WTC11 (cell line): ENCODE data around the gene DHX58.

Experiments
- CBFB ChIP-seq: sonication (generic); formaldehyde crosslinking; IDR thresholded peaks from 2 replicates; pipeline ENCODE4 v1.8.1; 2022; ENCODE audit warnings: mild to moderate bottlenecking, low read depth, missing genetic modification reagents
- USF1 ChIP-seq: sonication (generic); formaldehyde crosslinking; IDR thresholded peaks from 2 replicates; pipeline ENCODE4 v1.8.0; 2022; ENCODE audit warnings: mild to moderate bottlenecking, missing genetic modification reagents
- TF ChIP-seq, protein P1 (sequence below): fragments of 200-600 bp; IDR thresholded peaks from 2 replicates; pipeline ENCODE4 v1.8.0; 2022; ENCODE audit warnings: antibody characterized with exemption
- TF ChIP-seq, protein P2 (sequence below): sonication (generic); formaldehyde crosslinking; IDR thresholded peaks from 2 replicates; pipeline ENCODE4 v1.8.0; 2022; ENCODE audit warnings: mild to moderate bottlenecking, missing genetic modification reagents
- TF ChIP-seq, protein P3 (sequence below): sonication (generic); formaldehyde crosslinking; IDR thresholded peaks from 2 replicates; pipeline ENCODE4 v1.8.1; 2022; ENCODE audit warnings: mild to moderate bottlenecking, moderate library complexity, missing genetic modification reagents

DNA sequence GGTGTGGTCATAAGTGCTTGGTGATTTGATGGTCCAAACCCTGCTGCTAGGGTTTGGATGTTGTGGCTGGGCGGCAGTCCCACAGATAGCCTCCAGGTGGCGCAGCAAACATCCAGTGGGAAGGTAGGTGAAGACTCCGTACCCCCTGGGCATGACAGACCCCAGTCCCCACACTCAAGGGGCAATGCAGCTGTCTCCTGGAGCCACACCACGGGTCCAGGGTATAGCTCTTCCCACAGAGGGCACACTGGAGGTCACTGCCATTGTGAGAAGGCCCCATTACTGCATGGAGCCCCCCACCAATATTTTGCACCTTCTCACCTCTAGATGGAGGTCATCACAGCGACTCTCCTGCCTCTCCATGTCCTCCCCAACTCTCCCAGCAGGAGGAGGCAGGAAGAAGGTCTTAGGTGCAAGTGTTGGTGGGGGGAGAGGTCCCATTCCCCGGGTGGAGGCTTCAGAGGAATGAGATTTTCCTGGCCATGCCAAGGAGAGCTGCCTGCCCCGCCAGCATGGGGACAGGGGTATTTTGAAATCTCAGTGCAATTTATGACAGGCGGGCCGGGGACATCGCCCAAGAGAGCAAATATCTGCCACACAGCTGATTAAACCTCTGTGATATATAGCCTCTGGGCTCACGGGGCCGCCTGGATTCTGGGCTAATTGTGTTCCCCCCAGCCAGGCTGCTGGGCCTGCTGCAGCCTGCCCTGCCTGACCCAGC, 45.0 kb downstream of the DHX58 start:
- TF ChIP-seq, protein P1, sequence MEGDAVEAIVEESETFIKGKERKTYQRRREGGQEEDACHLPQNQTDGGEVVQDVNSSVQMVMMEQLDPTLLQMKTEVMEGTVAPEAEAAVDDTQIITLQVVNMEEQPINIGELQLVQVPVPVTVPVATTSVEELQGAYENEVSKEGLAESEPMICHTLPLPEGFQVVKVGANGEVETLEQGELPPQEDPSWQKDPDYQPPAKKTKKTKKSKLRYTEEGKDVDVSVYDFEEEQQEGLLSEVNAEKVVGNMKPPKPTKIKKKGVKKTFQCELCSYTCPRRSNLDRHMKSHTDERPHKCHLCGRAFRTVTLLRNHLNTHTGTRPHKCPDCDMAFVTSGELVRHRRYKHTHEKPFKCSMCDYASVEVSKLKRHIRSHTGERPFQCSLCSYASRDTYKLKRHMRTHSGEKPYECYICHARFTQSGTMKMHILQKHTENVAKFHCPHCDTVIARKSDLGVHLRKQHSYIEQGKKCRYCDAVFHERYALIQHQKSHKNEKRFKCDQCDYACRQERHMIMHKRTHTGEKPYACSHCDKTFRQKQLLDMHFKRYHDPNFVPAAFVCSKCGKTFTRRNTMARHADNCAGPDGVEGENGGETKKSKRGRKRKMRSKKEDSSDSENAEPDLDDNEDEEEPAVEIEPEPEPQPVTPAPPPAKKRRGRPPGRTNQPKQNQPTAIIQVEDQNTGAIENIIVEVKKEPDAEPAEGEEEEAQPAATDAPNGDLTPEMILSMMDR: peak; percentile 97
- no peak for TF ChIP-seq USF1 (CRISPR knock-in tag)
- no peak for TF ChIP-seq CBFB (CRISPR knock-in tag)
- TF ChIP-seq, protein P2, sequence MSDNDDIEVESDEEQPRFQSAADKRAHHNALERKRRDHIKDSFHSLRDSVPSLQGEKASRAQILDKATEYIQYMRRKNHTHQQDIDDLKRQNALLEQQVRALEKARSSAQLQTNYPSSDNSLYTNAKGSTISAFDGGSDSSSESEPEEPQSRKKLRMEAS (CRISPR knock-in tag): no peak
- TF ChIP-seq, protein P3, sequence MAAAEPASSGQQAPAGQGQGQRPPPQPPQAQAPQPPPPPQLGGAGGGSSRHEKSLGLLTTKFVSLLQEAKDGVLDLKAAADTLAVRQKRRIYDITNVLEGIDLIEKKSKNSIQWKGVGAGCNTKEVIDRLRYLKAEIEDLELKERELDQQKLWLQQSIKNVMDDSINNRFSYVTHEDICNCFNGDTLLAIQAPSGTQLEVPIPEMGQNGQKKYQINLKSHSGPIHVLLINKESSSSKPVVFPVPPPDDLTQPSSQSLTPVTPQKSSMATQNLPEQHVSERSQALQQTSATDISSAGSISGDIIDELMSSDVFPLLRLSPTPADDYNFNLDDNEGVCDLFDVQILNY: no peak
